GM19467 (cell line): ENCODE results near the gene DHX15.

Source experiments
- ATAC-seq: cut with Tn5 transposase; IDR thresholded peaks from one replicate; pipeline ENCODE4 v1.9.1; 2021; ENCODE audit warnings: mild to moderate bottlenecking, moderate library complexity; ENCODE audit not compliant: unreplicated experiment

The DHX15 gene

DNA sequence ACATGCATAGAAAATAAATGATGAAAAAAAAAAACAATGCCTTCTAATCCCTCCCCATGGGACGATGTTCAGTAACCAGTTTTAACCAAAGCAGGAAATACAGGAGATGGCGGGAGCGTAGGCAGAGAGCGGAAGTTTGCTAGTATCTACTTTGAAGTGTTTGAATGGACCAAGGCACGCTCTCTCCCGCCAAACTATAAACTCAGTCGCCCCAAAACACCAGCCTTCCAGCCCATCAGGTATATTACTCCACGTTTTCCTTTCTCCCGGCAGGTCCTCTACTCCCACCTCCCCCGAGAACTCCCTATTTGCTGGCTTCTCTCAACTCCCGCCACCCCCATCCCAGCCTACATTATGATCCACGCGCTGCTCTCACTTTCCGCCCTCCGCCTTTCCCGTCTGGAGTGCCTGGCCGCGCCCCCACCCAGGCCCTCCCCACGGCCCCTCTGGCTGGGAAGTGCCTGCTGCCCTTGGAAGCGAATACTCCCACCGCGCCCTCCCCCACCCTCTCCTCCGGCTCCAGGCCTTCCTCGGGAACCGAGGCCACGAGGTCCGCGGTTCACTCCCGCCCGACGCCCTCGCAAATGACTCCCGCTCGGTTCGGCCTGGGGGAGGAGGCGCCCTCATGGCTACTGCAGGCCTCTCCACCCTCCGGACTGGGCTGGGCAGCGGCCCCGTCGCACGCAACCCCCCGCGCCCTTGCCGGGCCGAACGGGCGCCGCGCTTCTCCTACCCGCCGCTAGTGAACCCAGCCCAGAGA, 723 bp downstream of the DHX15 start:
- ATAC-seq = peak; percentile 24

DNA sequence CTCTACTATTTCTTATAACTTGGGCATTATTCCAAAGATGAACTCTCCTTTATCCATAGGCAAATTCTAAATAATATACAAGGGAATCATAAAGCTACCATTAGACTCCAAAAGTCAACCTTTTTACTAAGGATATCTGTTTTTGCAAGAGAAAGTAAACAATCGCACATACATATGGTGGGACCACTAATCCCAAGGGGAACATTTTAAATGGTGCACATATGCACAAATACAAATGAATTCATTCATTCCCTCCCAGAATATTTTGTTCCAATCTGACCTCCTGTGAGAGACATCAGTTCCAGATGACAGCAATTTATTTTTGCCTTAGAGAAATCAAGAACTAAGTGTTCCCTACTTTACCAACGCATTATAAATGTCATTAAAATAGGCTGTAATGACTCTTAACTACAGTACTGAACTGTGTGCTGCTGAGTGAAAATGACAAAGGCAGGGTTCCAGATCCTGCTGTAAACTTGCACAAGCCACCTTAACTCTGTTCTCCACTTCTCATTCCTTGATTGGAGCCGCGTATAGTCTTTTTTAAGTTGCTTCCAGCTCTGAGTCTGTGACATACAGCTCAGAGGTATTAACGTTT, 2.0 kb downstream of the DHX15 start:
- ATAC-seq = no peak

DNA sequence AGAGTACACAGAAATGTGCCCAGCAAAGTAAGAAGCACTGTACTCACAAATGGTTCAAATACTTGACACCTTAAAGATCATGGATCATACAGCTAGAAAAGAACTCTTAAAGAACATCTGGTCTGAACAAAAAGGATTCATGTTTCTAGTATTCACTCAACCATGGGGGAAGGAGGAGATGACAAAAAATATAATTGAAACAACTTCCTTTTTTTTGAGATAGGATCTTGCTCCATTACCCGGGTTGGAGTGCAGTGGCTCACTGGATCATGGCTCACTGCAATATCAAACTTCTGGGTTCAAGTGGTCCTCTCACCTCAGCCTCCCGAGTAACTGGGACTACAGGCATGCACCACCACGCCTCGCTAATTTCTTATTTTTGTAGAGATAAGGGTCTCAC, 6.0 kb downstream of the DHX15 start:
- no peak for ATAC-seq

DNA sequence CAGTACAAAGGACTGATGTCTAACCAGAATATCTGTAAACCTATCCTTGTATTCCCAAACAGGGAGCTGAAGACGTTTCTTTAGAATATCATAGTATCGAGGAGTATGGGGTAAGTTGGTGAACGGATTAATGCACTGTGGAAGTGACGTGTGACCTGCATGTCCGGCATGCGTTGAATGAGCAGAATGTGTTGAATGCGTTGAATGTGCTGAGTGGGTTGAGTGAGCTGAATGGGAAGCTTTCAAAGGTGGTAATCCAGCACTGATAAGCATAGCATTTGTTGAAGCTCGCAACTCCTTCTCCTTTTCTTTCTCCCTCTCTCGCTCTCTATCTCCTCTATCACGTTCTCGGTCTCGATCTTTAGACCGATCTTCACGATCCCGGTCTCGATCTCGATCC, 8.1 kb downstream of the DHX15 start:
- ATAC-seq = no peak

DNA sequence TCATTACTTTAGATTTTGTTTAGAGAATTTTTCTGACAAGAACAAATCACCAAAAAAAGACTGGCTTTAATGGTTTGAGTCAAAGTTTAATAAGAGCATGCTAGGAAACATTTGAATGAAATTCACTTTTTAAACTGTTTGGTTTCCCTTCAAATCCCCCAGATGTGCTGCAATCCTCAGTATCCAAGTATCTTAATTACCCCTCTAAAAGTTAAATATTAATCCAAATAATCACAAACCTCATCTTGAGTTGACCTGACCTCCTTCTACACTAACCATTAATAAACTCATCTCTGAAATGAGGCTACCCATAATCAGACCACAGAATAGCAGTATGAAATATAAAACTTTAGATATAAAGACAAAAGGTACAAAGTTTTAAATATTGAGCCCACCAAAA, 10.1 kb downstream of the DHX15 start:
- ATAC-seq = no peak

DNA sequence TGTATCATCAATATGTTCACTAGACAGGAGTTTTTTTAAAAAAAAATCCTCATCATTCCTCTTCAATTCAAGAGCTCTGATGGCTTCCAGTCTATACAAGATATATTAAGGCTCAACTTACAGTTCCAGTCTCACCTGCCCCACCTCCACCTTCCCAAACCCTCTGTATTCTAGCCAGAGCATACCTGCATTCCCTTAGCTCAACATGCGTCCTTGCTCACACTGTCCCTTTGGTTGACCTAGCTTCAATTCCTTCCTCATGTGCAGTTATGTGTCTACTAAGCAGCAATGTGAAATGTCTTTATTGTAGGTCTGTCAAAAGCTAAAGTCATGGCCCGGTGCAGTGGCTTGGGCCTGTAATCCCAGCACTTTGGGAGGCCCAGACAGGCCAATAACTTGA, 10.8 kb downstream of the DHX15 start:
- ATAC-seq = no peak

DNA sequence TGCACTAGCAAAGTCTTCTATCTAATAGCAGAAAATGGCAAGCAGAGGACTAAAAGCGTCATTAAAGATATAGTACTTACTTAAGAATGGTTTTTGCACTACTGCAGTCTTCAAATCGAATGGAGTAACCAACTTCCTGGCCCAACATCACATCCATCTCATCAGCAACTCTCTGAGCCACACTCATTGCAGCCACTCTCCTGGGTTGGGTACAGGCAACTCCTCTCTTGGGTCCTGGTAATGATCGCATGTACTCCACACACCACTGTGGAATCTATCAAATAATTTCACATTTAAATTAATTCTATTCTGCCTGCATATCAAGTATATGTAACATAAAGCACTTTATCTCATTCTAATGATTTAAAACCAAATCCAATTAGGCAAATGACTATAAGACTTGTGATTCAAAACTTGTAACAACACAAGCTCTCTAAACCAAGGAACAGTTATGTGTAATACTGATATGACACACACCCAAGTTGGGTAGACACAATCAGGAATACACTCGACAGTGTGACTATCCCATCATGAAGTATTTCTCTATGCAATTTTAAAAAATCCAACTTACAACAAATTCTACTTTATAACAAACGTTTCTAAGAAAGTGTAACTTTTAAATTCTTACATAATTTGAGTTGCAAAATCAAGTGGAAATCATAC, 13.6 kb downstream of the DHX15 start:
- no peak for ATAC-seq

DNA sequence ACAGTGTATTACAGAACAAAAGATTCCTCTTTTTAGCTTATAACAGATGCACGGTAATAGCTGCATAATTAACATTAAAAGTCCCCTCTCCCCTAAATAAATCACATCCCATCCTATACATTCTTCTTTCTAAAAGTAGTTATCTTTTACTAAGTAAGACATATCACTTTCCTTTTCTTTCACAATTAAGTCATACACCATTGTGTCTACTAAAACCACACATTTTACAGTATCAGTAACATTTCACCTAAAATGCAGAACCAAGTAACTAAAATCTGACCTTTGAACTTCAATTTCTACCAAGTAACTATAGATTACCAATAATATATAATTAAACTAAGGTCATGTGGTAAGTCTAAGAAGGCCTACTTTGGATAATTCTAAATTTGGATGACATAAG, 14.2 kb downstream of the DHX15 start:
- ATAC-seq = no peak

DNA sequence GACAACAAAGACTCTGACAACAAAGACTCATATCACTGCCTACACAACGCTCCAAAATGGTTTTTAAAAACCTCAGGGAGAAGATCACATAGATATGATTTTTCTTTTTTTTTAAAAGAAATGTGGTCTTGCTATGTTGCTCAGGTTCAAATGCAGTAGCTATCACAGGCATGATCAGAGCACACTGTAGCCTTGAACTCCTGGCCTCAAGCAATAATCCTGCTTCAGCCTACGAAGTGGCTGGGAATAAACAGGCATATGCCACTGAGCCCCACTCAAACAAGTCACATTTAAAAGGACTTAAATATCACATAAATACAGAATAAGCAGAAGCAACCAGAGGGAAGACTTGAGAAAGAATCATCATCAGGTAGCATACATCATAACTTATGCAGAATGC, 14.7 kb downstream of the DHX15 start:
- ATAC-seq = no peak

DNA sequence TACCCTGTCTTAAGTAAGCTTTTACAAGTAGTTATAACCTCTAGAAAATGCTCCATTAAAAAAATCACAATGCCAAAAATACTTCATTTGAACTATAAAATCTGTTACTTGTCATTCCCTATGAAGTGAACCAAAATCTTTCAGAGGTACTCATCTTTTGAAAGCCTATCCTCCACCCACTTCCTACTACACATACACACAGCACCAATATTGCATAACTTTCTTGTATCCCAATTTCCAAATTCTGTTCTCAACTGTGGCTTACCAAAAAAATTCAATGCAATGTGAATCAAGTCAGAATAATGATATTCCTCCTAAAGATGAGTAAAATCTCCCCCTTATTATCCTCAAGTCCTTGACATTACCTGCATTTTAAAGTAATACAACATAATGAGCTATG, 15.9 kb downstream of the DHX15 start:
- ATAC-seq = no peak

DNA sequence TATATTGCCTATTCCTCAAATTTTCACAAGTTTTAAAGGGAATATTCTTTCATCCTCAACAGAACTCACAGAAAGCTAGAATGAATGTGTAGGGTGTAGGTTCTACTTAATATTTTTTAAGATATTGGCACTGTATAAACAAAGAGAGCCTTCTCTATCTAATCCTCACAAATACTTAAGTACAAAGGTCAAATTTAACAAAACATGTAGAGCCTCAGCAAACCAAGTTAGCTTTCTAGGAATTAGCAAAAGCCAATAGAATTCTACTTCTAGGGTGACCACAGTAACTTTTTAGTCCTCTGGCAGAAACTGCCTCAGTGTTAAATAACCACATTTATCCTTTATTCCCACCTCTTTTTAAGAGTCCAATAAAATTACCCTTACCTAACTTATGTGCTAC, 19.3 kb downstream of the DHX15 start:
- ATAC-seq = no peak

DNA sequence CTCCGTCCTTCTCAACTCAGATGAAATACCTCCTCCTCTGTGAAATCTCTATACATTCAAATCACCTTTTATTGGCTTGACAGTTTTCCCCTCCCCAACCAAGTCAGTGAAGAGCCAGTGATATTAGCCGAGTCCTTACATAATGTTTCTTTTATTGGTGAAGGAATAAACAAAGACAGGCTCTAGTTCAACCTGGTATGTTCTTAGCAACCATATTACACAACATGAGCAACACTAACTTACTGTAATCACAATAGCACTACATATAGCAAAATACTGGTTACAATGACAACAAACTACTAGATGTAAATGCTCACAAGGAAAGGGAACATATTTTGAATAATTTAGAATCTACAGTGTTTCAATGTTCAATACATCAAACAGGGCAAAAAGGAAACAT, 19.9 kb downstream of the DHX15 start:
- ATAC-seq = no peak

DNA sequence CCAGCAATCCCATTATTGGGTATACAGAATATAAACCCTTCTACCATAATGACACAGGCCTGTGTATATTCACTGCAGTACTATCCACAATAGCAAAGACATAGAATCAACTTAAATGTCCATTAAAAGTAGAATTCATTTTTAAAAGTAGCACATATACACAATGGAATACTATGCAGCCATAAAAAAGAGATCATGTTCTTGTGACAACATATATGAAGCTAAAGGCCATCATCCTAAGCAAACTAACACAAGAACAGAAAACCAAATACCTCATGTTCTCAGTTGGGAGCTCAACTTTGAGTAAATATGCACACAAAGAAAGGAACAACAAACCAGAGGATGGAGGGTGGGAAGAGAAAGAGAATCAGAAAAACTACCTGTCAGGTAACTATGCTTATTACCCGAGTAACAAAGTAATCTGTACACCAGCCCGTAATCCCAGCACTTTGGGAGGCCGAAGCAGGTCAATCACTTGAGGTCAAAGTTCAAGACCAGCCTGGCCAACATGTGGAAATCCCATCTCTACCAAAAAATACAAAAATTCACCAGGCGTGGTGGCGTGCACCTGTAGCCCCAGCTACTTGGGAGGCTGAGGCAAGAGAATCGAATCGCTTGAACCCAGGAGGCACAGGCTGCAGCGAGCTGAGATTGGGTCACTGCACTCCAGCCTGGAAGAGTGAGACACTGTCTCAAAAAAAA, 22.8 kb downstream of the DHX15 start:
- no peak for ATAC-seq

DNA sequence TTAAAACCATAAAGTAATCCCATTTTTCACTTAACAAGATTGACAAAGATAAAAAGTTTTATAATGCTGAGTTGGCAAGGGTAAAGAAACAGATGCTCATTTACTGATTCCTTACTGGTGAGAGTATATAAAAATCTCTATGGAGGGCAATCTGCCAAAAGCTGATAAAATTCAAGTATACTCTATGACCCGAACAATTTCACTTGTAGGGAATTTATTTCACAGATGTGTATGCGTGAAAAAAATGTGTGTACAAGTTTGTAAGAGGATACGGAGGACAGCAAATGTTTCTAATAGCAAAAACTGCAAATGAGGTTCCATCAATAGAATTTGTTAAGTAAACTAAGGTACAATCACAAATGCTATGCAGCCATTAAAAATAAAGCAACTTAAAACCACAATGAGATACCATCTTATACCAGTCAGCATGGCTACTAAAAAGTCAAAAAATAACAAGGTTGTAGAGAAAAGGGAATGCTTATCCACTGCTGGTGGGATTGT, 23.4 kb downstream of the DHX15 start:
- ATAC-seq = no peak

DNA sequence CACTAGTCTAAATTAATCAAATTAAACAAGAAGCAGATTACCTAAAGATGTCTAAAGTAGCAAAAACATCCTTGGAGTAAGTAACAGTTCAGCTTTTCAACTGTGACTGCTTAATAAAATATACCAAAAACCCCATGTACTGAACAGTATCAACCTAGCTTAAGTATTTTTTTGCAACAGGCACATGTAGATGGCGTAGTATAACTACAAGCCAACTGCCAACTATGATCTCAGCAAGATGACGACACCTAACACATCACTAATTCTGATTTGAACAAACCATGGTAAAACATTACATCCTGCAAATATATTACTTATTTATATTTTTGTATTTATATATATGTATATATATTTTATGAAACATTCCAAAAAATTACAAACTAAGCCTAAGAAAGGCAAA, 24.5 kb downstream of the DHX15 start:
- no peak for ATAC-seq

DNA sequence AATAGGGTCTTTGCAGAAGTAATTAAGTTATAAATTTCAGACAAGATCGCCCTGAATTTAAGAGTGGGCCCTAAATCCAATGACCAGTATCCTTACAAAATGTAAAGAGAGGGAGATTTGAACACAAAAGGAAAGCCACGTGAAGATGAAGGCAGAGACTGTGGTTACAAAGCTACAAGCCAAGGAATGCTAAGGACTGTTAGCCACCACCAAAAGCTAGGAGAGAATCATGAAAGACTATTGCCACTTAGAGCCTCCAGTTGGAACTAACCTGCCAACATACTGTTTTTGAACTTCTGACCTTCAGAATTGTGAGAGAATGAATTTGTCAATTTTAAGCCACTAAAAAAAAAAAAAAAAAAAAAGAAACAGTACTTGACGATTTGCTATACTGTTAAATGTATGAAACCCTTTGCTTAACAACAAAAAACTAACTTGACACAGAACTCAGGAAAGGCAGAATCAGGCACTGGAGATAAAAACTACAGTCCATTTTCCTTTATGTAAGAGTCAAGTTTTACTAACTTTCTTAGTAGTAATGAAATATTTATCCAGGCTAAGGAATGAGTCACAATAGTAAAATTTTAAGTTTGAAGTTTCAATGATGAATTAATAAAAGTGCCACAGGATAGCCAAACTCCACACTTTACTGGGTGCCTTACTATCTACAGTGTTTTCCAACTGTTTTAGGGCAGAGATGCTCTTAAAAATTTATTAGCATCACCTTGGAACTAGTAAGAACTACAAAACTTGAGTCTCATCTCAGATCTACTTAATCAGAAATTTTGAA, 25.1 kb downstream of the DHX15 start:
- no peak for ATAC-seq

DNA sequence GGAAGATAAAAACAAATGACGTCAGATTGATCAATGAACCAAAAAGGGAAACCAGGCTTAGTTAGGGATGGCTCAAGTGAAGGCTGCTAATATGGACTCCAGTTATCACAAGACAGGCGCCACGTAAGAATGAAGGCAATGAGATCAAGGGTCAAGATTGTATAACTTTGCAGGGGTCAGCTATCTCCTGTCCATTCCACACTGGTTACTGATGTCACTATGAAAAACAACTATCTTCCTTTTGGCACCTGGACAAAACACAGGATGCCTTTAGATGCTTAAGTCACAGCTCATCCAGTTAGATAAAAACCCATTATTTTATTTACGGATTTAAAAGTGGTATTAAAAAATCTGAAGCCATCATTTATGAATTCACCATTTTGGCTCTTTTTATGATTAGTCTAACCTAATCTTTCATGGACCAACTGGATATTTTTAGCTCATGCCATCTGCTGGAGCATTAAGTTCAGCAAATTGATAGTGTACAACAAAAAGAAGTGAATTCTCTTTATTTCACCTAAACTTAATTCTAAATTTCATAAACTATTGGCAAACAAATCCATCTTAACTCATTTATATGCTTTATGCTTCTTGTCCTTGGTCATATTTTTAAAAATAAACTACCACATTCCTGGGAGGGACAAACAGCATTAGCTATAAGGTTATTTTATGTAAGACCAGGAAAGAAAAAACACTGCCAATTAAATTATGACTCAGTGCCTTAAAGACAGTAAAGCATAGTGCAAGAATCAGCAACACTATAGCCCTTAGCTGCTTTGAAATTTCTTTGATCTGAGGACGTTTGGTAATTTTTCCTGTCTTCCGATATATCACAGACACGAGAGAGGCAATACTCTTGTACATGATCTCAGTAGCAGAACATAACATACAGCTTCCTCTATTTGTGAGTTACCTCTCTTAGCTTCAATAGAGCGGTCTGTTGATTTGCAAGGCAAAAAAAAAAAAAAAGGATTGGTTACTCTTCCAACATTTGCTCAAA, 27.0 kb downstream of the DHX15 start:
- ATAC-seq = no peak

DNA sequence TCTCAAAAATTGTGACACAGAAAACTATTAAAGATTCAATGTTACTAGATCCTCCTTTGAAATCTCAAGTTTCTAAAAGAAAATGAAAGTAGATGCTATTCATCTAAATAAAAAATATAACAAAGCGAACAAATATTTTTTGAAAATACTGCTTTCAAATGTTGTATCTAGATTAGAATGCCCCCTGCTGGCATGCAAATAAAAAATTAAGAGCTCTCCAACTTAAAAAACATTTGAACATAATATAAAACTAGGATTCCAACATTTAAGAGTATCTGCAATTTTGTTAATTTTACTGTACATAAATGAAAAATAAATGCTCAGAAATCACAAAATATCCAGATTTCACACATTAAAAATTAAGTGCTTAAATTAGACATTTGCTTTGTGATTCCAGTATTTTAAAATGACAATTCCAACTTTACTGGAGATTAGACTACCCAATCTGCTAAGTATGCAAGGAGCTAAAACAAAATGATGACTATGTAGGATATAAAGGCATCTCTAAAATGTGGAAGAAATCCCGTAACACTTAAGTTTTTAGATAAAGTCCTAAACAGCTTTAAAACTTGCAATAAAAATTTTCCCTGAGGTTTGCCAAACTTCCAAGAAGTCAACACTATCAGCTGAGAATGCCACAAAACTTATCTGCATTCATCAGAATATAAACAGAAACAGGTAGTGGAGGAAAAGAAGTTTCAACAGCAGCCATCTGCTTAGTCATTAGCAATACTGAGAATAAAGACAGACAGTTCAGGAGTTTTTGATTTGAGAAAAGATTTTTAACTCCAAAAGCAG, 32.7 kb downstream of the DHX15 start:
- ATAC-seq = no peak
